Astrocyte (in vitro differentiated cells and primary cell): ENCODE measurements around the gene RAD51B. TPM values are rescaled to one million over a fixed set of nuclear protein-coding genes. Genes with fewer than 3 reads are reported as not detected.

Experiments used
- DNase-seq: peaks from one replicate; pipeline ENCODE4 v3.0.0-alpha.2; 2010; ENCODE audit warnings: low read depth
- FAIRE-seq: peaks from 2 replicates; lab custom pipeline; 2011; peaks lifted over from hg19 to GRCh38; lab: Jason Lieb, UNC
- H2AFZ ChIP-seq: 2 replicates; pipeline ENCODE4 v1.6.0; 2012; ENCODE audit warnings: low read depth, low read length, inconsistent platforms
- H3K27ac ChIP-seq: 2 replicates; pipeline ENCODE4 v1.5.1; 2011; ENCODE audit warnings: low read depth, low read length, inconsistent platforms
- H3K27me3 ChIP-seq: 2 replicates; pipeline ENCODE4 v1.6.0; 2011; ENCODE audit warnings: low read length, inconsistent platforms; ENCODE audit not compliant: insufficient read depth
- H3K36me3 ChIP-seq: 2 replicates; pipeline ENCODE4 v1.5.1; 2011; ENCODE audit warnings: low read length, inconsistent platforms; ENCODE audit not compliant: insufficient read depth
- H3K4me1 ChIP-seq: 2 replicates; pipeline ENCODE4 v1.5.1; 2011; ENCODE audit warnings: low read length, inconsistent platforms; ENCODE audit not compliant: insufficient read depth
- H3K4me2 ChIP-seq: 2 replicates; pipeline ENCODE4 v1.6.0; 2012; ENCODE audit warnings: low read length, inconsistent platforms
- H3K4me3 ChIP-seq: 2 replicates; pipeline ENCODE4 v1.5.1; 2011; ENCODE audit warnings: low read depth, mild to moderate bottlenecking, low read length, inconsistent platforms; ENCODE audit not compliant: insufficient read depth
- H3K79me2 ChIP-seq: 2 replicates; pipeline ENCODE4 v1.6.0; 2012; ENCODE audit warnings: mild to moderate bottlenecking, low read length, inconsistent platforms; ENCODE audit not compliant: insufficient read depth
- H3K9ac ChIP-seq: 2 replicates; pipeline ENCODE4 v1.6.0; 2012; ENCODE audit warnings: mild to moderate bottlenecking, low read length, inconsistent platforms
- H3K9me3 ChIP-seq: 2 replicates; pipeline ENCODE4 v1.5.1; 2012; ENCODE audit warnings: low read depth, mild to moderate bottlenecking, low read length, inconsistent platforms; ENCODE audit not compliant: insufficient read depth
- H4K20me1 ChIP-seq: 2 replicates; pipeline ENCODE4 v1.6.0; 2012; ENCODE audit warnings: low read length, inconsistent platforms; ENCODE audit not compliant: insufficient read depth
- H3K27ac Mint-ChIP-seq: one replicate; pipeline ENCODE4 v1.8.0; 2021; ENCODE audit warnings: mild to moderate bottlenecking, mixed read lengths; ENCODE audit not compliant: unreplicated experiment
- H3K27me3 Mint-ChIP-seq: one replicate; pipeline ENCODE4 v1.8.0; 2021; ENCODE audit warnings: low read depth, mixed read lengths; ENCODE audit not compliant: unreplicated experiment
- H3K36me3 Mint-ChIP-seq: one replicate; pipeline ENCODE4 v1.8.0; 2021; ENCODE audit warnings: low read depth, mixed read lengths; ENCODE audit not compliant: unreplicated experiment
- H3K4me1 Mint-ChIP-seq: one replicate; pipeline ENCODE4 v1.8.0; 2021; ENCODE audit warnings: low read depth, mixed read lengths; ENCODE audit not compliant: unreplicated experiment
- H3K4me3 Mint-ChIP-seq: one replicate; pipeline ENCODE4 v1.8.0; 2021; ENCODE audit warnings: mild to moderate bottlenecking, moderate library complexity, mixed read lengths; ENCODE audit not compliant: unreplicated experiment
- H3K9me3 Mint-ChIP-seq: one replicate; pipeline ENCODE4 v1.8.0; 2021; ENCODE audit warnings: mild to moderate bottlenecking, mixed read lengths; ENCODE audit not compliant: unreplicated experiment
- CTCF ChIP-seq: IDR thresholded peaks from 2 replicates; pipeline ENCODE4 v1.5.1; 2011; ENCODE audit warnings: low read depth, mild to moderate bottlenecking, inconsistent platforms, low read length, moderate library complexity; ENCODE audit not compliant: insufficient read depth
- EZH2 ChIP-seq: IDR thresholded peaks from 2 replicates; pipeline ENCODE4 v1.6.1; 2012; ENCODE audit warnings: mild to moderate bottlenecking, low read length, inconsistent platforms; ENCODE audit not compliant: insufficient read depth
- total RNA-seq: library from RNA; stranded (reverse); gene quantifications from 2 replicates; pipeline ENCODE4 v1.2.1, GENCODE V29; 2021

Gene RAD51B
- total RNA-seq, 1 donor from 2014 or later = 10.8 TPM

GRCh38 chr14:68580096-68580645 lies 760.6 kb downstream of the RAD51B start:
- Histone ChIP-seq H3K79me2 (no peaks in the 10 kb centered on the region), H3K4me1 (peaks cover 26% of the 10 kb centered on the region), H3K27me3 (no peaks in the 10 kb centered on the region), H3K4me3 (no peak overlapping the region), H3K9me3 (no peaks in the 10 kb centered on the region), H3K36me3 (no peaks in the 10 kb centered on the region), H3K27ac (no peak overlapping the region), H3K9ac (no peak overlapping the region), H2AFZ (no peak overlapping the region), H3K4me2 (no peak overlapping the region), H4K20me1 (no peaks in the 10 kb centered on the region)
- Mint-ChIP-seq H3K4me1 (peaks cover 35% of the 10 kb centered on the region), H3K4me3 (no peak overlapping the region), H3K36me3 (peaks cover 2% of the 10 kb centered on the region), H3K27ac (no peak overlapping the region), H3K27me3 (no peaks in the 10 kb centered on the region), H3K9me3 (peaks cover 11% of the 10 kb centered on the region)
- FAIRE-seq = no peak
- DNase-seq = no peak
- TF ChIP-seq EZH2 (no peak), CTCF (no peak)

GRCh38 chr14:68580671-68581070 lies 761.1 kb downstream of the RAD51B start:
- Histone ChIP-seq H3K27me3 (no peaks in the 10 kb centered on the region), H3K4me2 (no peak overlapping the region), H2AFZ (no peak overlapping the region), H3K27ac (no peak overlapping the region), H3K9me3 (no peaks in the 10 kb centered on the region), H3K79me2 (no peaks in the 10 kb centered on the region), H3K9ac (no peak overlapping the region), H3K4me1 (peaks cover 29% of the 10 kb centered on the region), H3K4me3 (no peak overlapping the region), H4K20me1 (no peaks in the 10 kb centered on the region), H3K36me3 (no peaks in the 10 kb centered on the region)
- Mint-ChIP-seq H3K36me3 (peaks cover 2% of the 10 kb centered on the region), H3K27me3 (no peaks in the 10 kb centered on the region), H3K9me3 (peaks cover 11% of the 10 kb centered on the region), H3K27ac (no peak overlapping the region), H3K4me3 (no peak overlapping the region), H3K4me1 (peaks cover 32% of the 10 kb centered on the region)
- no peak for FAIRE-seq
- no peak for DNase-seq
- TF ChIP-seq CTCF = no peak
- TF ChIP-seq EZH2 = no peak

GRCh38 chr14:68583548-68584280 lies 764.1 kb downstream of the RAD51B start:
- FAIRE-seq (no peak), DNase-seq (no peak)
- Histone ChIP-seq H3K9ac (no peak overlapping the region), H3K4me3 (no peak overlapping the region), H3K27me3 (no peaks in the 10 kb centered on the region), H2AFZ (no peak overlapping the region), H3K27ac (no peak overlapping the region), H3K4me2 (no peak overlapping the region), H3K36me3 (no peaks in the 10 kb centered on the region), H3K4me1 (peaks cover 17% of the 10 kb centered on the region), H3K79me2 (no peaks in the 10 kb centered on the region), H3K9me3 (no peaks in the 10 kb centered on the region), H4K20me1 (no peaks in the 10 kb centered on the region)
- TF ChIP-seq EZH2 (no peak), CTCF (no peak)
- Mint-ChIP-seq H3K36me3 (peaks cover 2% of the 10 kb centered on the region), H3K27ac (no peak overlapping the region), H3K4me1 (peaks cover 17% of the 10 kb centered on the region), H3K9me3 (peaks cover 11% of the 10 kb centered on the region), H3K27me3 (no peaks in the 10 kb centered on the region), H3K4me3 (no peak overlapping the region)
